Left lung (tissue), 10 donors: ENCODE data around the gene SPTBN5. TPM values are rescaled to one million over a fixed set of nuclear protein-coding genes. Genes with fewer than 3 reads are reported as not detected.

Experiments
- ATAC-seq: fragments of 200-7000 bp; cut with Tn5 transposase; one replicate; pipeline ENCODE4 v1.9.1; 2020; ENCODE audit warnings: moderate library complexity
- DNase-seq, 4 donors: peaks; one replicate each; pipeline ENCODE4 v3.0.0-alpha.2; 2013 to 2020
- H3K27ac ChIP-seq, 2 donors: fragments of 200-600 bp; sonication (generic) in 1 of 2; one replicate each; pipeline versions ENCODE4 v1.5.0 to v1.8.0; 2020 to 2021
- H3K27me3 ChIP-seq, 2 donors: fragments of 200-600 bp; sonication (generic) in 1 of 2; one replicate each; pipeline versions ENCODE4 v1.5.0 to v1.8.0; 2020 to 2021
- H3K36me3 ChIP-seq, 2 donors: fragments of 200-600 bp; sonication (generic) in 1 of 2; one replicate each; pipeline versions ENCODE4 v1.5.0 to v1.8.0; 2020 to 2021
- H3K4me1 ChIP-seq, 2 donors: fragments of 200-600 bp; one replicate each; pipeline ENCODE4 v1.8.0; 2021
- H3K4me3 ChIP-seq, 2 donors: fragments of 200-600 bp; sonication (generic) in 1 of 2; one replicate each; pipeline versions ENCODE4 v1.5.0 to v1.8.0; 2020 to 2021; ENCODE audit warnings: mild to moderate bottlenecking in 1 of 2
- H3K9me3 ChIP-seq, 2 donors: fragments of 200-600 bp; sonication (generic) in 1 of 2; one replicate each; pipeline versions ENCODE4 v1.5.0 to v1.8.0; 2020 to 2021
- intact Hi-C, 2 donors: fragments of 100-400 bp; cut with DNase I; formaldehyde crosslinking; loops; one replicate each; pipeline versions ENCODE4 v1.11.2 to v1.14.2; 2022
- polyA plus RNA-seq, 6 donors: library from polyadenylated mRNA; unstranded; fragments of 120-200 nt; gene quantifications; one replicate each; pipeline ENCODE4 v1.2.1, GENCODE V29; 2013; ENCODE audit not compliant: insufficient read length in 6 of 6
- total RNA-seq, 2 donors: library from RNA; stranded (reverse); fragmentation: NEBNext Ultra II Directional; extraction: Animal tissue kit (Norgen Biotek cat#: 25700); gene quantifications; one replicate each; pipeline ENCODE4 v1.2.1, GENCODE V29; 2021
- TF ChIP-seq, protein P1 (sequence below), 2 donors: fragments of 200-600 bp; sonication (generic) in 1 of 2; IDR thresholded peaks; one replicate each; pipeline versions ENCODE4 v1.5.0 to v1.8.0; 2021; ENCODE audit warnings: antibody characterized with exemption in 2 of 2
- donor health status: DM: no; HTN: yes; CAD: no.
- donor health status: DM: no; HTN: no; CAD: no.

SPTBN5 gene
- total and polyA plus RNA-seq, 8 donors, result 0.67 to 4.8 (median 1.3) TPM

DNA sequence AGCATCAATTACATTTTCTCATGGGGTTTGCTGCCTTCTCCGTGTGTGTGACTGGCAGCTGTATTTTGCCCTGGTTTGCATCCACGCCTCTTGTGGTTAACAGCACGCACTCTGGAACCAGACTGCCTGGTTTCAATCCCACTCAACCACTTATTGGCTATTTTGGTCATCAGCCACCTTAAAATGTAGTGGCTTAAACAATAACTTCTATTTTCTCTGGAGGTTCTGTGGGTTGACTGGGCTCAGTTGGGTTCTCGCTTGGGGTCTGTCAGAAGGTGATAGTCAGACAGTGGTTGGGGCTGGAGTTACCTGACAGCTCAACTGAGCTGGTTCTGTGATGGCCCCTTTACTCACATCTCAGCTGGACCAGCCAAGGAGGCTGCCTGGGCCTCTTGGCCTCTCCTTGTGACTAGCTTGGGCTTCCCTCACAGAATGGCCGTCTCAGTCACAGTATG is 41.7 kb upstream of the SPTBN5 start:
- H3K27ac ChIP-seq, result peak overlapping the region in 1 of 2 donors; percentile 82
- H3K4me3 ChIP-seq, result no peak overlapping the region
- H3K4me1 ChIP-seq, result peaks cover 24 to 95% of the 10 kb centered on the region in 2 donors
- intact Hi-C loops, result no loop called here
- peaks cover 0 to 16% of the 10 kb centered on the region in 2 donors for H3K36me3 ChIP-seq
- ATAC-seq, result peak; percentile 31
- no peak for DNase-seq
- TF ChIP-seq, protein P1, sequence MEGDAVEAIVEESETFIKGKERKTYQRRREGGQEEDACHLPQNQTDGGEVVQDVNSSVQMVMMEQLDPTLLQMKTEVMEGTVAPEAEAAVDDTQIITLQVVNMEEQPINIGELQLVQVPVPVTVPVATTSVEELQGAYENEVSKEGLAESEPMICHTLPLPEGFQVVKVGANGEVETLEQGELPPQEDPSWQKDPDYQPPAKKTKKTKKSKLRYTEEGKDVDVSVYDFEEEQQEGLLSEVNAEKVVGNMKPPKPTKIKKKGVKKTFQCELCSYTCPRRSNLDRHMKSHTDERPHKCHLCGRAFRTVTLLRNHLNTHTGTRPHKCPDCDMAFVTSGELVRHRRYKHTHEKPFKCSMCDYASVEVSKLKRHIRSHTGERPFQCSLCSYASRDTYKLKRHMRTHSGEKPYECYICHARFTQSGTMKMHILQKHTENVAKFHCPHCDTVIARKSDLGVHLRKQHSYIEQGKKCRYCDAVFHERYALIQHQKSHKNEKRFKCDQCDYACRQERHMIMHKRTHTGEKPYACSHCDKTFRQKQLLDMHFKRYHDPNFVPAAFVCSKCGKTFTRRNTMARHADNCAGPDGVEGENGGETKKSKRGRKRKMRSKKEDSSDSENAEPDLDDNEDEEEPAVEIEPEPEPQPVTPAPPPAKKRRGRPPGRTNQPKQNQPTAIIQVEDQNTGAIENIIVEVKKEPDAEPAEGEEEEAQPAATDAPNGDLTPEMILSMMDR (IDR thresholded peaks at IDR 0.05), result no peak
- no peaks in the 10 kb centered on the region for H3K27me3 ChIP-seq
- H3K9me3 ChIP-seq, result no peaks in the 10 kb centered on the region

DNA sequence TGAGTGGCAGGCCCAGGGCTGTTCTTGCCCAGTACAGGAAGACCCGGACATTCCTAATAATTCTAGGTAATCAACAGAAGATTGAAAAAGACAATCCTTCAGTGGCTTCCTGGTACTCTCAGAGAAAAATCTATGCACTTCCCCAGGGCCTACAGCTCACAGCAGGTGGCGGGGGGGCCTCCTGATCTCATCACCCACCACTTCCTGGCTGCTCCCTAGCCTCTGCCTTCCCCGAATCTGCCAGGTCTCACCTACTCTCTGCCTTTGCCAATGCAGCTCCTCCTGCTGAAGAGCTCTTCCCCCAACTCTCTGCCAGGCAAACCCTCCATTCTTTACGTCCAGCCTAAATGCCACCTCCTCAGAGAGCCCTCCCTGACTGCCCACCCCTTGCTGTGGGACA is 41.0 kb upstream of the SPTBN5 start:
- TF ChIP-seq, protein P1 (IDR thresholded peaks at IDR 0.05), result no peak
- DNase-seq (no peak), ATAC-seq (peak; percentile 25)
- Histone ChIP-seq H3K9me3 (no peaks in the 10 kb centered on the region), H3K27me3 (no peaks in the 10 kb centered on the region), H3K27ac (peak overlapping the region; percentile 26 to 82), H3K4me1 (peaks cover 31 to 95% of the 10 kb centered on the region in 2 donors), H3K4me3 (no peak overlapping the region), H3K36me3 (peaks cover 0 to 10% of the 10 kb centered on the region in 2 donors)
- intact Hi-C loops, result no loop called here

DNA sequence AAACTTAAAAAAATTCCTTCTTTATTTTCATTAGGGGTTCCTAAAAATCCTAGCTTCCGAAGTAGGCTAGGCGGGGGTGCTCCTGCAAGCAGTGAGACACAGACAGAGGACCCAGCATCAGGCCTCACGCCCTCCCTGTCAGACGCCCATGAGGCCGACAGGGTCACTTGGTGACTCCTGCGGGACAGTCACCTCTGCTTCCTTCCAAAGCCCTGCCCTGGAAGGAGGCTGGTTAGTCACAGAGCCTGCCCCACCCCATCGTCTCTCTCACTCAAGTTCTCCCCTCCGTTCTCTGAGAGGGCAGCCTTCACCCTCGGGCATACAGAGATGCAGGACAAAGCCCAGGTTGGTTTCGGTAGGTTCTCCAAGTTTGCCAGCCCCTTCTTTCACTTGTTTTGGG is 39.9 kb upstream of the SPTBN5 start:
- Histone ChIP-seq H3K27ac (peak overlapping the region in 1 of 2 donors; percentile 82), H3K4me1 (peaks cover 42 to 100% of the 10 kb centered on the region in 2 donors), H3K4me3 (no peak overlapping the region), H3K27me3 (no peaks in the 10 kb centered on the region), H3K36me3 (peaks cover 0 to 6% of the 10 kb centered on the region in 2 donors), H3K9me3 (no peaks in the 10 kb centered on the region)
- intact Hi-C loops, result no loop called here
- no peak for DNase-seq
- TF ChIP-seq, protein P1 (IDR thresholded peaks at IDR 0.05), result no peak
- peak; percentile 22 for ATAC-seq

DNA sequence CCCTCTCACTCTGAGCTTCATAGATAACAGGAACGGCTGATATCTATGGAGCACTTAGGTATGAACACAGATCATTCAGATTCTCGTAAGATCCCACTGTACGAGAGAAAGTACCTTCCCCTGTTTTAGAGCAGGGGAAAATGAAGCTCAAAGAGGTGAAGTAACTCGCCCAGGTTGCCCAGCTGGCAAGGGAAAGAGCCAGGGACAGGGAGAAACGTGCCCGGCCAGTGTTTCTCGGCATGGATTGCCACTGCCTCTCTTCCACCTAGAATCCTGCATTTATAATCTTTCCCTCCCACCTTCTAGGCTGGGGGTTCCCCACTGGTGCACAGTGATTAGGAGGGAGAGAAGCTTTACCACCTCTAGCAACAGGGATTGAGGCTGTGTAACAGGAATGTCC is 39.5 kb upstream of the SPTBN5 start:
- no peaks in the 10 kb centered on the region for H3K27me3 ChIP-seq
- peak overlapping the region in 1 of 2 donors; percentile 46 for H3K27ac ChIP-seq
- DNase-seq, result no peak
- H3K4me1 ChIP-seq, result peaks cover 46 to 100% of the 10 kb centered on the region in 2 donors
- no peaks in the 10 kb centered on the region for H3K9me3 ChIP-seq
- no peak for ATAC-seq
- H3K4me3 ChIP-seq, result no peak overlapping the region
- intact Hi-C loops, result no loop called here
- peaks cover 0 to 6% of the 10 kb centered on the region in 2 donors for H3K36me3 ChIP-seq
- TF ChIP-seq, protein P1 (IDR thresholded peaks at IDR 0.05), result no peak

DNA sequence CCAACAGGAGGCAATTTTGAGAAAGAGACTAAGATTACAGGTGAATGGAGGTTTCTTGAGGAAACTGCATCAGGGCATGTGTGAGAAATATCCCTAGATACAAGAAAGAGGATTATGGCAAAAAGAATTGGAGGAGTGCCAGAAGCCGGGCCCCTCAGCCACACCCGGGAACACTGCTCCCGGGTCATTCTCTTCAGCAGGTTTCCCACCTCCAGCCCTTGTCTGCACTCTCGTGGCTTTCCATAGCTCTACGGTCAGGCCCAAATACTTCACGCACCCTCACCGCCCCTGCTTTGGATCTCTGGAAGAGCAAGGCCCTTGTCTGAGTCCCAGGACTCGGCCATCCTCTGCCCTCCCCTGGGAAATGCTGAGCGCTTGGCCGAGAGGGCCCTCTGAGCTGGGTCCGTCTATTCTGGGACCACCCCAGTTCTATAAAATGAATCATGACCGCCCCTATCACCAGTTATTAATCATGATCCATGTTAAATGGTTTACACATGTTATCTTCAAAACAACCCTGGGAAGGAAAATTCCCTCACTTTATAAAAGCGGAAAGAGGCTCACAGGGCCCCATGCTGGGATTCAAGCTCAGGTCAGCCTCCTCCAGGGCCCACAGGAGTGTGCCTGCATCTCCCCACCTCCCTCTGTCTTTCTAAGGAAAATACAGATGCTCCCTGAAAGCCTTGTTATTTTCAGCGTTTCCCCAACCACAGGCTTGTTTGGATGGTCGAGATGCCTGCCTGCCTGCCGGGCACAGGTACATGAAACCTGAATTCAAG is 38.8 kb upstream of the SPTBN5 start:
- H3K4me1 ChIP-seq, result peaks cover 44 to 100% of the 10 kb centered on the region in 2 donors
- TF ChIP-seq, protein P1 (IDR thresholded peaks at IDR 0.05), result no peak
- no peak overlapping the region for H3K4me3 ChIP-seq
- no peaks in the 10 kb centered on the region for H3K9me3 ChIP-seq
- ATAC-seq (no peak), DNase-seq (no peak)
- intact Hi-C loops, result no loop called here
- H3K27ac ChIP-seq, result peak overlapping the region in 1 of 2 donors; percentile 46
- H3K27me3 ChIP-seq, result no peaks in the 10 kb centered on the region
- peaks cover 0 to 6% of the 10 kb centered on the region in 2 donors for H3K36me3 ChIP-seq
